Measurements from ENCODE around the gene SPAG9.
"Not testable (repeated sequence)": the region's sequence is repeated elsewhere in the genome, so short reads cannot be mapped to it uniquely, and the experiment has no call there.

Gene SPAG9

GRCh38 chr17:51118330-51119195 lies 2.1 kb downstream of the SPAG9 start:
- peaks cover 30% of the 10 kb centered on the region for H3K4me1 ChIP-seq (ENCODE audit: insufficient read depth, low read length)
- no peak for DNase-seq

GRCh38 chr17:51115179-51115578 lies 5.5 kb downstream of the SPAG9 start:
- no peak for ATAC-seq (ENCODE audit: insufficient read depth, low read depth)
- H4K20me1 ChIP-seq (ENCODE audit: insufficient read depth, low read length): peaks cover 38% of the 10 kb centered on the region

More at GRCh38 chr17:51118330-51119195, 2.1 kb downstream of the SPAG9 start:
- peaks cover 12% of the 10 kb centered on the region for H3K36me3 ChIP-seq (ENCODE audit: insufficient read depth, low read length)
- no peak for TF ChIP-seq EZH2 (IDR thresholded peaks at IDR 0.05; ENCODE audit: borderline replicate concordance, low read depth, low read length, severe bottlenecking)
- no peak for TF ChIP-seq CTCF (IDR thresholded peaks at IDR 0.05; ENCODE audit: borderline replicate concordance, extremely low read depth, low read length, poor library complexity, severe bottlenecking)
- H3K4me2 ChIP-seq (ENCODE audit: insufficient read depth, low read length): peak overlapping the region; percentile 92
- no peak overlapping the region for H2AFZ ChIP-seq (ENCODE audit: low read depth, low read length)
- H3K27me3 ChIP-seq (ENCODE audit: insufficient read depth, low read length, poor library complexity): no peaks in the 10 kb centered on the region
- peak overlapping the region; percentile 90 to 100; a peak in 3 of 4 replicates for H3K4me3 ChIP-seq (ENCODE audit: low read depth in 1 of 2, low read length in 2 of 2)
- no peak for ATAC-seq (ENCODE audit: insufficient read depth, low read depth)
- H3K9ac ChIP-seq (ENCODE audit: low read depth, low read length): peak overlapping the region; percentile 86
- H4K20me1 ChIP-seq (ENCODE audit: insufficient read depth, low read length): peaks cover 37% of the 10 kb centered on the region
- H3K27ac ChIP-seq (ENCODE audit: low read length): peak overlapping the region; percentile 89
- H3K79me2 ChIP-seq (ENCODE audit: insufficient read depth, low read length): peaks cover 74% of the 10 kb centered on the region
- no peaks in the 10 kb centered on the region for H3K9me3 ChIP-seq (ENCODE audit: insufficient read depth, low read length, severe bottlenecking)

DNA sequence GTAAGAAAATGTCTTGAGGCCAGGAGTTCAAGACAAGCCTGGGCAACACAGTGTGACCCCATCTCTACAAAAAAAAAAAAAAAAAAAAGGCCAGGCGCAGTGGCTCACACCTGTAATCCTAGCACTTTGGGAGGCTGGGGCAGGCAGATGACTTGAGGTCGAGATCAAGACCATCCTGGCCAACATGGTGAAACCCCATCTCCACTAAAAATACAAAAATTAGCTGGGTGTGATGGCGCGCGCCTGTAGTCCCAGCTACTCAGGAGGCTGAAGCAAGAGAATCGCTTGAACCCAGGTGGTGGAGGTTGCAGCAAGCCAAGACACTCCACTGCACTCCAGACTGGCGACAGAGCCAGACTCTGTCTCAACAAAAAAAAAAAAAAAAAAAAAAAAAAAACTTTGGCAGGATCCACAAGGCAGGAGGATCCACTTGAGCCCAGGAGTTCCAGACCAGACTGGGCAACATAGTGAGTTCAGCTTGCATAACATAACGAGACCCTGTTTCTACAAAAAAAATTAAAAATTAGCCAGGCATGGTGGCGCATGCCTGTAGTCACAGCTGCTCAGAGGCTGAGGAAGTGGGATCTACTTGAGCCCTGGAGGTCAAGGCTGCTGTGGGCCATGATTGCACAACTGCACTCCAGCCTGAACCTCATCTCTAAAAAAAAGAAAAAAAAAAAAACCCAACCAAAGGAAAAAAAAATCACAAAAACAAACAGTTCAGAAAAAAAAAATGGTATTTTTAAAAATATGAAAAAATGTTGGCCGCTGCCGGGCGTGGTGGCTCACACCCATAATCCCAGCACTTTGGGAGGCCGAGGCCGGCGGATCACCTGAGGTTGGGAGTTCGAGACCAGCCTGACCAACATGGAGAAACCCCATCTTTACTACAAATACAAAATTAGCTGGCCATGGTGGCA lies 8.1 kb downstream of the SPAG9 start:
- H3K4me3 ChIP-seq (ENCODE audit: low read depth in 1 of 2, low read length in 2 of 2); ATAC-seq (ENCODE audit: insufficient read depth, low read depth); H3K4me2 ChIP-seq (ENCODE audit: insufficient read depth, low read length): not testable (repeated sequence)

More at GRCh38 chr17:51115179-51115578, 5.5 kb downstream of the SPAG9 start:
- Histone ChIP-seq H3K4me3 (ENCODE audit: low read depth in 1 of 2, low read length in 2 of 2) (no peak overlapping the region), H3K9me3 (ENCODE audit: insufficient read depth, low read length, severe bottlenecking) (no peaks in the 10 kb centered on the region), H3K79me2 (ENCODE audit: insufficient read depth, low read length) (peaks cover 99% of the 10 kb centered on the region), H3K9ac (ENCODE audit: low read depth, low read length) (no peak overlapping the region), H3K27me3 (ENCODE audit: insufficient read depth, low read length, poor library complexity) (no peaks in the 10 kb centered on the region), H3K27ac (ENCODE audit: low read length) (no peak overlapping the region), H2AFZ (ENCODE audit: low read depth, low read length) (no peak overlapping the region), H3K4me2 (ENCODE audit: insufficient read depth, low read length) (no peak overlapping the region), H3K4me1 (ENCODE audit: insufficient read depth, low read length) (peaks cover 18% of the 10 kb centered on the region), H3K36me3 (ENCODE audit: insufficient read depth, low read length) (peaks cover 10% of the 10 kb centered on the region)
- DNase-seq: no peak
- TF ChIP-seq EZH2 (IDR thresholded peaks at IDR 0.05; ENCODE audit: borderline replicate concordance, low read depth, low read length, severe bottlenecking) (no peak), CTCF (IDR thresholded peaks at IDR 0.05; ENCODE audit: borderline replicate concordance, extremely low read depth, low read length, poor library complexity, severe bottlenecking) (no peak)

More for the DNA sequence above, 8.1 kb downstream of the SPAG9 start:
- H3K36me3 ChIP-seq (ENCODE audit: insufficient read depth, low read length); H3K4me1 ChIP-seq (ENCODE audit: insufficient read depth, low read length); H3K9ac ChIP-seq (ENCODE audit: low read depth, low read length); DNase-seq; H3K27me3 ChIP-seq (ENCODE audit: insufficient read depth, low read length, poor library complexity); H3K27ac ChIP-seq (ENCODE audit: low read length); H2AFZ ChIP-seq (ENCODE audit: low read depth, low read length); H3K9me3 ChIP-seq (ENCODE audit: insufficient read depth, low read length, severe bottlenecking): not testable (repeated sequence)
- Histone ChIP-seq H4K20me1 (ENCODE audit: insufficient read depth, low read length) (peaks cover 23% of the 10 kb centered on the region; the same call in 1 of the 2 replicates), H3K79me2 (ENCODE audit: insufficient read depth, low read length) (peaks cover 97% of the 10 kb centered on the region)

Data from DND-41 (cell line).